22Rv1 (cell line): ENCODE measurements around the gene MAP2K7.

ENCODE experiments used
- H3K27ac ChIP-seq: fragments of 450-650 bp; 2 replicates; pipeline ENCODE4 v1.5.1; 2017
- ZFX ChIP-seq: fragments of 450-650 bp; IDR thresholded peaks from 2 replicates; pipeline ENCODE4 v1.6.1; 2017; ENCODE audit warnings: antibody characterized with exemption, borderline replicate concordance
- TF ChIP-seq, protein P1 (sequence below): fragments of 450-650 bp; IDR thresholded peaks from 2 replicates; pipeline ENCODE4 v1.5.1; 2017; ENCODE audit warnings: mild to moderate bottlenecking

MAP2K7 gene

GRCh38 chr19:7920519-7921301 lies 17.0 kb downstream of the MAP2K7 start:
- peak overlapping the region; percentile 97 for H3K27ac ChIP-seq
- TF ChIP-seq, protein P1, sequence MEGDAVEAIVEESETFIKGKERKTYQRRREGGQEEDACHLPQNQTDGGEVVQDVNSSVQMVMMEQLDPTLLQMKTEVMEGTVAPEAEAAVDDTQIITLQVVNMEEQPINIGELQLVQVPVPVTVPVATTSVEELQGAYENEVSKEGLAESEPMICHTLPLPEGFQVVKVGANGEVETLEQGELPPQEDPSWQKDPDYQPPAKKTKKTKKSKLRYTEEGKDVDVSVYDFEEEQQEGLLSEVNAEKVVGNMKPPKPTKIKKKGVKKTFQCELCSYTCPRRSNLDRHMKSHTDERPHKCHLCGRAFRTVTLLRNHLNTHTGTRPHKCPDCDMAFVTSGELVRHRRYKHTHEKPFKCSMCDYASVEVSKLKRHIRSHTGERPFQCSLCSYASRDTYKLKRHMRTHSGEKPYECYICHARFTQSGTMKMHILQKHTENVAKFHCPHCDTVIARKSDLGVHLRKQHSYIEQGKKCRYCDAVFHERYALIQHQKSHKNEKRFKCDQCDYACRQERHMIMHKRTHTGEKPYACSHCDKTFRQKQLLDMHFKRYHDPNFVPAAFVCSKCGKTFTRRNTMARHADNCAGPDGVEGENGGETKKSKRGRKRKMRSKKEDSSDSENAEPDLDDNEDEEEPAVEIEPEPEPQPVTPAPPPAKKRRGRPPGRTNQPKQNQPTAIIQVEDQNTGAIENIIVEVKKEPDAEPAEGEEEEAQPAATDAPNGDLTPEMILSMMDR: no peak
- no peak for TF ChIP-seq ZFX

DNA sequence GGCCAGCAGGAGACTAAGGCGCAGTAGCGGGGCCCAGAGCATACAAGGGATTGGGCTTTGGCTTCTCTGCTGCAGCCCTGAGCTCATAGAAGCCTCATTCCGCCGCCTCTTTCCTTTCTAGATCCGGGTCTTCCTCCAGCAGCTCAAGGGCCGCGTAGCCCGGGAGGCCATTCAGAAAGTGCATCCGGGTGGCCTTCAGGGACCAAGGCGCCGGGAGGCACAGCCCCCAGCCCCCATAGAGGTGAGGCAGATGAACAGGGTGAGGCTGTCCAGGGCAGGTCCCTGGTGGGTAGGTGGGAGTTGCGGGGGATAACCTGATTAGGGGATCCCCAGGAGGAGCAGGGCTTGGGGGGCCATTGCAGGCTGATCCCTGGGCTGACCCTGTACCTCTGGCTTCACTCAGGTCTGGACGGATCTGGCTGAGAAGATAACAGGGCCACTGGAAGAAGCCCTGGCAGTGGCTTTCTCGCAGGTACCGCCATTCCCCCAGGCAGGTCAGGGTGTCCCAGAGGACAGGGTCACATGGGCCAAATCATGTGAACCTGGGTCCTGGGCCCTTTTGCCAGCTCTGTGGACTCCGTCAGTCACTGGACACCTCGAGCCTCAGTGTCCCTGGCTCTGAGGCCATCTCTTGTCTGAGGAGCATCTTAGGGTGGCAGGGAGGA lies 17.8 kb downstream of the MAP2K7 start:
- peak overlapping the region; percentile 97 for H3K27ac ChIP-seq
- TF ChIP-seq, protein P1: no peak
- TF ChIP-seq ZFX: no peak

- no peak for TF ChIP-seq ZFX
- TF ChIP-seq, protein P1: 0 out of 2 replicates have a peak, but pooled peaks have one; percentile 9
Measured at GRCh38 chr19:7921967-7922835, 18.5 kb downstream of the MAP2K7 start.

DNA sequence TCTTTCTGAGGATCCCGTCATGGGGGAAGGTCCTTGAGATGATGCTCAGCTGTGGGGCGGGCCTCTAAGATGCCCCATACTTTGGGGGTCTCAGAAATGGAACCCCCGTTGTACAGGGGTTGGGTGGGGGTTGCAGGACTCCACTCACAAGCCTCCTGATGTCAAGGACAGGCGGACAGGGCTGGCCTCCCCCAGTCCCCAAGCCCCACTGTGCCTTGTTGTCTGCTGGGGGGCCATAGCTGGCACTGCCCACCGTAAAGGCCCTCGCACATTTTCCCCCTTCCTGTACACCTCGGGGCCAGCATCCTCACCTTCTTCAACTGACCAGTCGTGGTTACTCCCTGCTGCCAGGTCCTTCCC lies 19.1 kb downstream of the MAP2K7 start:
- TF ChIP-seq, protein P1: no peak
- TF ChIP-seq ZFX: no peak
- peak overlapping the region; percentile 97 for H3K27ac ChIP-seq

More at GRCh38 chr19:7921967-7922835, 18.5 kb downstream of the MAP2K7 start:
- peak overlapping the region; percentile 97 for H3K27ac ChIP-seq

- TF ChIP-seq, protein P1: no peak
- no peak for TF ChIP-seq ZFX
- peak overlapping the region; percentile 97 for H3K27ac ChIP-seq
Measured at GRCh38 chr19:7923295-7924191, 19.9 kb downstream of the MAP2K7 start.

DNA sequence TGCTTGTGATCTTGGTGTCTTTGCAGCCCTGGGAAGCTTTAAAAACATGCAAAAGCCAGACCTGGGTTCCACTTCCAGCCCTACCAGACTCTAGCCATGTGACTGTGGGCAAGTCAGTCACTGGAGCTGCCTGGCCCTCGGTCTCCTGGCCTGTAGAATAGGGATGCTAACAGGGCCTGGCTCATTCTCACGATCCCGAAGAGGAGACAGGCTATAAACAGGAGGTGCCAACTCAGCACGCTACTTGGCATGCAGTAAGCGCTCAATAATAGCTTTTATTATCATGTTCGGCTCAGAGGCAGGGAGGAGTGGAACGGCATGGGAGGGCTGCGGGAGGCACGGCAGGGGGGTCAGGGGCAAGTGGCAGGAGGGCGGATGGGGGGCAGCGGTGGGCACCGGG lies 20.6 kb downstream of the MAP2K7 start:
- peak overlapping the region; percentile 97 for H3K27ac ChIP-seq

More for the DNA sequence above, 20.6 kb downstream of the MAP2K7 start:
- TF ChIP-seq, protein P1: no peak
- TF ChIP-seq ZFX: no peak
